Esophagus squamous epithelium (tissue), 5 donors: ENCODE data around the gene NDEL1. TPM values are rescaled to one million over a fixed set of nuclear protein-coding genes. Genes with fewer than 3 reads are reported as not detected.

Experiments used
- DNase-seq: peaks from one replicate; lab custom pipeline; 2025; lab: John Stamatoyannopoulos, UW
- H3K27ac ChIP-seq, 4 donors: fragments of 200-600 bp; sonication (generic); one replicate each; pipeline ENCODE4 v1.5.1; 2016 to 2019; ENCODE audit warnings: mild to moderate bottlenecking in 1 of 4
- H3K27me3 ChIP-seq, 4 donors: fragments of 200-600 bp; sonication (generic); 1 replicate in 3 of 4; 2 replicates in 1 of 4; pipeline versions ENCODE4 v1.5.1 to v1.6.0; 2017 to 2021; ENCODE audit warnings: antibody characterized with exemption in 1 of 4
- H3K36me3 ChIP-seq, 3 donors: fragments of 200-600 bp; sonication (generic); one replicate each; pipeline ENCODE4 v1.5.1; 2016 to 2019
- H3K4me1 ChIP-seq, 3 donors: fragments of 200-600 bp; sonication (generic); one replicate each; pipeline ENCODE4 v1.5.1; 2017 to 2019
- H3K4me3 ChIP-seq, 4 donors: fragments of 200-600 bp; sonication (generic); 1 replicate in 3 of 4; 2 replicates in 1 of 4; pipeline ENCODE4 v1.5.1; 2016 to 2019; ENCODE audit warnings: mild to moderate bottlenecking in 2 of 4, moderate library complexity in 1 of 4
- H3K9me3 ChIP-seq, 3 donors: fragments of 200-600 bp; sonication (generic); one replicate each; pipeline ENCODE4 v1.5.1; 2016 to 2019
- POLR2A ChIP-seq, 4 donors: fragments of 450-650 bp; IDR thresholded peaks; one replicate each; pipeline ENCODE4 v1.6.1; 2017; ENCODE audit warnings: antibody characterized with exemption in 4 of 4, mild to moderate bottlenecking in 4 of 4, moderate library complexity in 3 of 4
- WGBS, 2 donors: methylation state at CpG; one replicate each; pipeline ENCODE4 v1.1.5; 2018; 5-methylcytosine and 5-hydroxymethylcytosine counted together
- intact Hi-C: fragments of 100-400 bp; cut with DNase I; formaldehyde crosslinking; loops from one replicate; pipeline ENCODE4 v1.15.0; 2022
- total RNA-seq, 4 donors: library from RNA; depleted of rRNA; stranded (reverse); fragments of >200 nt; gene quantifications; one replicate each; pipeline ENCODE4 v1.1.0, GENCODE V29; 2016
- TF ChIP-seq, protein P1 (sequence below), 6 experiments: fragments of 450-650 bp in 4 of 6; fragments of 200-600 bp in 2 of 6; sonication (generic) in 2 of 6; IDR thresholded peaks; one replicate each; pipeline ENCODE4 v1.5.1; 2016 to 2019; ENCODE audit warnings: antibody characterized with exemption in 6 of 6, mild to moderate bottlenecking in 4 of 6, moderate library complexity in 4 of 6
- donor health status: DM: yes; HTN: yes; CAD: no.

NDEL1 gene, protein sequence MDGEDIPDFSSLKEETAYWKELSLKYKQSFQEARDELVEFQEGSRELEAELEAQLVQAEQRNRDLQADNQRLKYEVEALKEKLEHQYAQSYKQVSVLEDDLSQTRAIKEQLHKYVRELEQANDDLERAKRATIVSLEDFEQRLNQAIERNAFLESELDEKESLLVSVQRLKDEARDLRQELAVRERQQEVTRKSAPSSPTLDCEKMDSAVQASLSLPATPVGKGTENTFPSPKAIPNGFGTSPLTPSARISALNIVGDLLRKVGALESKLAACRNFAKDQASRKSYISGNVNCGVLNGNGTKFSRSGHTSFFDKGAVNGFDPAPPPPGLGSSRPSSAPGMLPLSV
- total RNA-seq = 100 to 1,000 TPM in 1 of 4 donors, 10 to 100 TPM in 3; 67.5 to 107 (median 73.1) TPM

DNA sequence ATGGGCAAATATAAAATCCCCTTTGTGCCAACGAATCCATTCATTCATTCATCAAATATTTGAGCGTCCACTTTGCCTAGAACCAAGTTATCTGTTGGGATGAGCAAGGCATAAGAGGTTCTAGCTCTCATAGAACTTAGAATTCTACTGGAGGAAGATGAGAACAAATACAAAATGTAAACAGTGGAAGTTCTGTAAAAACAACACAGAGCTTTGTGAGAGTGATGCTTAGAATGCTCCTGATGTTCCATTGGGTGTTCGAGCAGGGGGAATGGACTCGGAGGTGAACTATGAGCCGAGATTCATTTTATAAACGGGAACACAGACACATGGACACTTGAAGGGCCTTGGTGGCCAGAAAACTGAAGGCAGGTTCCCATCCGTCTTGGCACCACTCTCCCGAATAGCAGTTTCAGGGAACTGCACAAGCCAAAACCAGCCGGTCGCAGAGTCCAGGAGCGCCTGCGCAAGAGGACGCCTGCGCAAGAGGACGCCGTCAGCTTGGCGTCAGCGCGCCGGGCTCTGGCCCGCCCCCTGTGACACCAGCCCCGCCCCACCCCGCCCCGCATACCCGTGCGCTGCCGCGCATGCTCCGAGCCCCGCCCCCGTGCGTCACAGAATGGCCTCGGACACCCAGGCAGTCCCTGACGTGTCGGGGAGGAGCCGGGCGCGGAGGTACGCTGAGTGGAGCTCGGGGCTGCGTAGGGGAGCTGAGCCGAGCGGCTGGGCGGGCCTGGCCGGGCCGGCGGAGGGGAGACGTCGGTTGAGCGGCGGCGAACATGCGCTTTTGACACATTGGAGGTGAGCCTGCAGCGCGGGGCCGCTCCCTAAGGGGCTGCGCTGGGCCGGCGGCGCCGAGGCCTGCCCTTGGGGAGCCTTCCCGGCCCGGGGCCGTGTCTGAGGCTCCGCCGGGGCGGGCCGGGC, at the start of gene NDEL1:
NDEL1 (plus strand) TSS at position 640 of the 924 bp plus-strand sequence. CDS start 8,388 bp downstream, outside the sequence.
- H3K27me3 ChIP-seq = no peaks in the 10 kb centered on the region
- DNase-seq = peak; percentile 93
- intact Hi-C loops = no loop called here
- H3K36me3 ChIP-seq = peaks cover 0 to 27% (median 0%) of the 10 kb centered on the region in 3 donors
- peak within 1 kb of the TSS; percentile 99 to 100 (median 99) for H3K27ac ChIP-seq
- 9 to 17% methylated on average over 6 to 17 of the region's 68 CpGs for WGBS, 2 donors
- H3K4me1 ChIP-seq = peaks cover 0 to 33% (median 4%) of the 10 kb centered on the region in 3 donors
- no peaks in the 10 kb centered on the region for H3K9me3 ChIP-seq
- H3K4me3 ChIP-seq = peak within 1 kb of the TSS; percentile 77 to 86 (median 82)
- TF ChIP-seq POLR2A (IDR thresholded peaks at IDR 0.05) = peak; percentile 34 to 100 (median 100)
- TF ChIP-seq, protein P1, sequence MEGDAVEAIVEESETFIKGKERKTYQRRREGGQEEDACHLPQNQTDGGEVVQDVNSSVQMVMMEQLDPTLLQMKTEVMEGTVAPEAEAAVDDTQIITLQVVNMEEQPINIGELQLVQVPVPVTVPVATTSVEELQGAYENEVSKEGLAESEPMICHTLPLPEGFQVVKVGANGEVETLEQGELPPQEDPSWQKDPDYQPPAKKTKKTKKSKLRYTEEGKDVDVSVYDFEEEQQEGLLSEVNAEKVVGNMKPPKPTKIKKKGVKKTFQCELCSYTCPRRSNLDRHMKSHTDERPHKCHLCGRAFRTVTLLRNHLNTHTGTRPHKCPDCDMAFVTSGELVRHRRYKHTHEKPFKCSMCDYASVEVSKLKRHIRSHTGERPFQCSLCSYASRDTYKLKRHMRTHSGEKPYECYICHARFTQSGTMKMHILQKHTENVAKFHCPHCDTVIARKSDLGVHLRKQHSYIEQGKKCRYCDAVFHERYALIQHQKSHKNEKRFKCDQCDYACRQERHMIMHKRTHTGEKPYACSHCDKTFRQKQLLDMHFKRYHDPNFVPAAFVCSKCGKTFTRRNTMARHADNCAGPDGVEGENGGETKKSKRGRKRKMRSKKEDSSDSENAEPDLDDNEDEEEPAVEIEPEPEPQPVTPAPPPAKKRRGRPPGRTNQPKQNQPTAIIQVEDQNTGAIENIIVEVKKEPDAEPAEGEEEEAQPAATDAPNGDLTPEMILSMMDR (IDR thresholded peaks at IDR 0.05) = peak in 1 of 6 experiments; percentile 3

DNA sequence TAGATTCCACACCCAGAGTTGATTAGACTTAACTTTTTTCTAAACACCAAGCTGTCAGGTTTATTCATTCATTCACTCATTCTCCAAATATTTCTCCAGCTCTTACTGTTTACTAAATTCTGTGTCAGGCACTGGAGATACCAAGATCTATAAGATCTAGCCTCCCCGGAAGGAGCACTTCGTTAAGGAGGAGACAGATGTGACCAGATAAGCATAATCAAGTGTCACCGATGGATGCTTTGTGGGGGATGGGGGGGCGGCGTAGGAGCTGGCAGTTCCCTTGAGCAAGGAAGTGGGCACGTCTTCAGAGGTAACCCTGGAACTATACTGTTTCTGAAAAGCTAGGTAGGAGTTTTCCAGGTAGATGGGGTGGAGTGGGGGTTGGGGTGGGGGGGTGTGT, 48.8 kb upstream of the NDEL1 start:
- Histone ChIP-seq H3K27ac (peak overlapping the region in 2 of 4 donors; percentile 61 to 67), H3K36me3 (no peaks in the 10 kb centered on the region), H3K9me3 (no peaks in the 10 kb centered on the region), H3K4me1 (peaks cover 12 to 47% (median 14%) of the 10 kb centered on the region in 3 donors), H3K4me3 (no peak overlapping the region), H3K27me3 (no peaks in the 10 kb centered on the region)
- TF ChIP-seq POLR2A (IDR thresholded peaks at IDR 0.05) = no peak
- TF ChIP-seq, protein P1 (IDR thresholded peaks at IDR 0.05) = no peak
- 69 to 74% methylated on average over 4 to 5 of the region's 6 CpGs for WGBS, 2 donors
- intact Hi-C loops = no loop called here
- DNase-seq = no peak

DNA sequence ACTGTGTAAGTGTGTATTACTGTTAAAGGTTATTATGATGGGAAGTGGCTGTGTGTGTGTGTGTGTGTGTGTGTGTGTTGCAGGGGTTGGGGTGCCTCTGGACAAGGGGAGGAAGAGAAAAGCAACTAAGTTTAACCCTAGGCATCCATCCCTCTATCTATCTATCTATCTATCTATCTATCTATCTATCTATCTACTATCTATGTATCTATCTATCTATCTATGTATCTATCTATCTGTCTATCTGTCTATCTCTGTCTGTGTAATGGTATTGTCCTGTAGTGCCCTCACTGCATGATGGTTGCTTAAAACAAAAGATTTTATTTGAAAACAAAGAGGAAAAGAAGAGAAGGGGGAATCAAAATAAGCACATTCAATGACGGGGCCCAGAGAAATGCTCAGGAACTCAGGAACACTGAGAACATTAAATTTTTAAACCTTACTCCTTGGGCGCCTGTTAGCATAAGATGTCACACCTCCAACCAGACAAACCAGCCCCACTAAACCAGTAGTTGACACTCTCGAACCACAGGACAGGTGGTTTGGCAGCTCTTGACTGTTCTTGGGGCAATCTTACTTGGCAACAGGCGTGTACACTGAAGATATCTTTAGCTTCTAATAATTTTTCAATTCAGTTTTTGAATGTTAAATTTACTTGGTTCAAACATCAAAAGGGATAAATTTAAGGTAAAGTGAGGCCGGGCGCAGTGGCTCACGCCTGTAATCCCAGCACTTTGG, 47.6 kb upstream of the NDEL1 start:
- no peak for DNase-seq
- no peaks in the 10 kb centered on the region for H3K36me3 ChIP-seq
- no peak for TF ChIP-seq POLR2A (IDR thresholded peaks at IDR 0.05)
- TF ChIP-seq, protein P1 (IDR thresholded peaks at IDR 0.05) = no peak
- no peaks in the 10 kb centered on the region for H3K9me3 ChIP-seq
- H3K4me3 ChIP-seq = no peak overlapping the region
- intact Hi-C loops = no loop called here
- H3K27ac ChIP-seq = peak overlapping the region in 3 of 4 donors; percentile 29 to 67 (median 61)
- WGBS, 2 donors = 77 to 82% methylated on average over 7 of the region's 7 CpGs
- H3K4me1 ChIP-seq = peaks cover 8 to 54% (median 9%) of the 10 kb centered on the region in 3 donors
- peaks cover 0 to 9% (median 0%) of the 10 kb centered on the region in 4 donors for H3K27me3 ChIP-seq

DNA sequence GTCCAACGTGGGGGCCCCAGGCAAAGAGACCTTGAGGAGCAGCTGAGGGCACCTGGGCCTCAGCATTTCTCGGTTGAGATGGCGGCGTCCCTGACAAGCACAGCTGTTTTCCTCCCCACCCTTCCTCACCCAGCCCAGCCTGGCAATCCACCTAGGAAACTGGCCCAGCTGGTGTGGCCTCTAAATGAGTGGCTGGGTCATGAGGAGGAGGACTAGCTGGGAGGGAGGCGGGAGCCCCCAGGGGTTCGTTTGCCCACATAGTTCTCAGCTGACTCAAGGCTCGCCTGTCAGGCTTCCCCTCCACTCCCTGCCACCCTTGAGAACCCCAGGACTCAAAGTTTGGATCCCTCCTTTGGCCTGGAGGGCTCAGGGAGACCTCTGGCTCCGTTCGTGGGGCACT, 44.0 kb upstream of the NDEL1 start:
- no peak for DNase-seq
- Histone ChIP-seq H3K27me3 (peaks cover 0 to 41% (median 0%) of the 10 kb centered on the region in 4 donors), H3K4me3 (peak overlapping the region in 1 of 4 donors; percentile 21), H3K36me3 (no peaks in the 10 kb centered on the region), H3K27ac (peak overlapping the region; percentile 16 to 79 (median 62)), H3K4me1 (peaks cover 0 to 51% (median 8%) of the 10 kb centered on the region in 3 donors), H3K9me3 (no peaks in the 10 kb centered on the region)
- no peak for TF ChIP-seq POLR2A (IDR thresholded peaks at IDR 0.05)
- TF ChIP-seq, protein P1 (IDR thresholded peaks at IDR 0.05) = no peak
- 23 to 37% methylated on average over 4 to 8 of the region's 9 CpGs for WGBS, 2 donors
- intact Hi-C loops = loop anchor here (10.0 kb wide), 1 partner anchor 353 kb away; the partner anchor contains the start of gene CCDC42
